GM19023 (cell line): ENCODE measurements around the gene VPS72.
"Not testable (repeated sequence)": the region's sequence is repeated elsewhere in the genome, so short reads cannot be mapped to it uniquely, and the experiment has no call there.

Experiments
- ATAC-seq: cut with Tn5 transposase; IDR thresholded peaks from one replicate; pipeline ENCODE4 v1.9.1; 2021; ENCODE audit warnings: mild to moderate bottlenecking, moderate library complexity; ENCODE audit not compliant: unreplicated experiment

Gene VPS72

GRCh38 chr1:151189637-151190445 lies at the start of gene VPS72:
VPS72 (minus strand) TSS chr1:151190197; CDS start chr1:151190121, 76 bp downstream.
- peak; percentile 94 for ATAC-seq

- no peak for ATAC-seq
These were observed 48.4 kb upstream of the VPS72 start for GRCh38 chr1:151238467-151238739.

GRCh38 chr1:151237678-151238466 lies 47.9 kb upstream of the VPS72 start:
- ATAC-seq, result no peak

GRCh38 chr1:151235235-151235634 lies 45.2 kb upstream of the VPS72 start:
- ATAC-seq, result no peak

- ATAC-seq, result no peak
These were observed 32.1 kb upstream of the VPS72 start for GRCh38 chr1:151222130-151222529.

GRCh38 chr1:151221616-151222015 lies 31.6 kb upstream of the VPS72 start:
- ATAC-seq, result no peak

GRCh38 chr1:151213560-151213959 lies 23.6 kb upstream of the VPS72 start:
- no peak for ATAC-seq

GRCh38 chr1:151211972-151212705 lies 22.1 kb upstream of the VPS72 start:
- no peak for ATAC-seq

GRCh38 chr1:151210830-151211229 lies 20.8 kb upstream of the VPS72 start:
- ATAC-seq, result no peak

- not testable (repeated sequence) for ATAC-seq
These were observed 15.5 kb upstream of the VPS72 start for GRCh38 chr1:151205381-151205965.

GRCh38 chr1:151199873-151200581 lies 10.0 kb upstream of the VPS72 start:
- no peak for ATAC-seq

- ATAC-seq, result peak; percentile 80
These were observed 8.5 kb upstream of the VPS72 start, which contains the start of gene PIP5K1A for GRCh38 chr1:151198254-151199127. PIP5K1A (plus strand) TSS chr1:151198552; CDS start chr1:151198997, 445 bp downstream.

GRCh38 chr1:151197863-151198253 lies 7.9 kb upstream of the VPS72 start:
- no peak for ATAC-seq

GRCh38 chr1:151196292-151196800 lies 6.3 kb upstream of the VPS72 start:
- ATAC-seq, result no peak

- not testable (repeated sequence) for ATAC-seq
These were observed 5.0 kb upstream of the VPS72 start for GRCh38 chr1:151194894-151195594.

GRCh38 chr1:151193856-151194255 lies 3.9 kb upstream of the VPS72 start:
- ATAC-seq, result no peak

- ATAC-seq, result no peak
These were observed 3.3 kb upstream of the VPS72 start for GRCh38 chr1:151193304-151193703.

- no peak for ATAC-seq
These were observed 2.0 kb upstream of the VPS72 start for GRCh38 chr1:151192047-151192446.

GRCh38 chr1:151188667-151189066 lies 1.3 kb downstream of the VPS72 start:
- not testable (repeated sequence) for ATAC-seq
